SKM-1 (cell line): ENCODE results near the gene MAGI2.
A peak's percentile ranks its signal among the peaks of the same experiment; 100 is the strongest.

Source experiments
- DNase-seq: peaks from one replicate; lab custom pipeline; 2025; ENCODE audit not compliant: unreplicated experiment; lab: John Stamatoyannopoulos, UW

Gene MAGI2

GRCh38 chr7:78213402-78213801 lies 1240.1 kb downstream of the MAGI2 start:
- DNase-seq: no peak

- DNase-seq: no peak
Measured at GRCh38 chr7:78212476-78213060, 1240.9 kb downstream of the MAGI2 start.

- DNase-seq: no peak
Measured at GRCh38 chr7:78207269-78207668, 1246.2 kb downstream of the MAGI2 start.

GRCh38 chr7:78206769-78207168 lies 1246.7 kb downstream of the MAGI2 start:
- no peak for DNase-seq

- DNase-seq: no peak
Measured at GRCh38 chr7:78203042-78203720, 1250.3 kb downstream of the MAGI2 start.

GRCh38 chr7:78198756-78199155 lies 1254.7 kb downstream of the MAGI2 start:
- DNase-seq: no peak

GRCh38 chr7:78197447-78197846 lies 1256.0 kb downstream of the MAGI2 start:
- peak; percentile 13 for DNase-seq

DNA sequence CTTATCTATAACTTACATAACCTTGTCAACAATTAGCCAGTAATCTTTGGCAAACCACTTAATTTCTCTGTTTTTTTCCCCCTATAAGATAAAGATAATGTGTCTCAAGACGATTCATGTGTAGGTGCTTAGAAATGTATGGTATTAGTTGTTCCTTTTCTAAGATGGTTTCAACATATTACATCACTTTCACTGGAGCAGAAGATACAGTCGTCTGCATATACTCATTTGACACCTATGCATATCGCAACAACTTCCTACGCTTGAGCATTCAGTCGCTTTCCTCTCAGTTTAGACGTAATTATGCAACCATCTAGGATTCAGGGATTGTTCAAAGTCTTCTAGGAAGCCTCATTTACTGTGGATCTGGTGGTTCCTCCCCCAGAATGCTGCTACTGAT lies 1258.2 kb downstream of the MAGI2 start:
- no peak for DNase-seq

DNA sequence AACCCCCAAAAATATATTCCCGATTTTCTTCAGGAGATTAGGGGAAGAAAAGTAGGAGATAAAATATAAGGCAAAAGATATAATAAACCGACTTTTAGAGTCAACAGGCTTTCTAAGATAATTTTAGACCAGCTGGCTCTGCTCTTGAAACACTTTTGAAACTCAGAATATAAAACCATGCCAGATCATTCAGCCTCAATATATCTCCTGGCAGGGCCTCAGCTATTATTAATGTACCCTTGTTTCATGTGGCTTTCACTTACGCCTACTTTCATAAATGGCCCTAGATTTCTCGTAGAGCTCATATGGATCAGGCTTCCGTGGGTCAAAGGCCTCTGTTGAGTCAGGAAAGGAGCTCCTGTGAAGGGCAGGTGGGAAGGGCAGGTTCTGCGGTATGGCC lies 1258.9 kb downstream of the MAGI2 start:
- DNase-seq: no peak

DNA sequence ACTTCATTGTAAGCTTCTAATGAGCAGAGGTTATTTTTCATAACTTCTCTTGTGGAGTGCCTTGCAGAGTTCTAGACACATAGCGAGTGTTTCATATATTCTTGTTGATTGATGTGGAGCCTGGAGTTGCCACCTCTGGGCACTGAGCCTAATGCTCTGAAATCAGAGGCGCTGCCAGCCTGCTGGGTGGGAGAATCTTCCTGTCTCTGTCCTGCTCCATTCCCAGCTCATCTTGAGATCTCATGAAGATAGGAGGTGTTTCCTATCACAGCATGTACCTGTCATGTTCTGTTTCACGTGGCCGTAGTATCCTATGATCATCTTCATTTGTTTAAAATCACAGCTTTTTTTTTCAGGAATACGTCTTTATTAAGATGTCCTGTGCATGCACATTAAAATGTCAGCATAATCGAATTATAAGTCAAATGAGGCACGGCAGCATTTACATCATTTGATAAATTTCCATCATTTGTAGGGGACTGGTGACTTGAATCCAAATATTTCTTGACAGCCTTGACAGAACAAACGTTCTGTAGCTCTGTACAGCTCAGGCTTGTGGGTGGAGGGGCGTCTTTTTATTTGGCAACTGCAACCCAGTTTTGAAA lies 1261.9 kb downstream of the MAGI2 start:
- no peak for DNase-seq

- no peak for DNase-seq
Measured at GRCh38 chr7:78189762-78190161, 1263.7 kb downstream of the MAGI2 start.

- DNase-seq: no peak
Measured at GRCh38 chr7:78185149-78185745, 1268.2 kb downstream of the MAGI2 start.

- no peak for DNase-seq
Measured at GRCh38 chr7:78184299-78184698, 1269.2 kb downstream of the MAGI2 start.

GRCh38 chr7:78179827-78180477 lies 1273.5 kb downstream of the MAGI2 start:
- no peak for DNase-seq

GRCh38 chr7:78179211-78179610 lies 1274.3 kb downstream of the MAGI2 start:
- DNase-seq: no peak

- no peak for DNase-seq
Measured at GRCh38 chr7:78178319-78178718, 1275.1 kb downstream of the MAGI2 start.

DNA sequence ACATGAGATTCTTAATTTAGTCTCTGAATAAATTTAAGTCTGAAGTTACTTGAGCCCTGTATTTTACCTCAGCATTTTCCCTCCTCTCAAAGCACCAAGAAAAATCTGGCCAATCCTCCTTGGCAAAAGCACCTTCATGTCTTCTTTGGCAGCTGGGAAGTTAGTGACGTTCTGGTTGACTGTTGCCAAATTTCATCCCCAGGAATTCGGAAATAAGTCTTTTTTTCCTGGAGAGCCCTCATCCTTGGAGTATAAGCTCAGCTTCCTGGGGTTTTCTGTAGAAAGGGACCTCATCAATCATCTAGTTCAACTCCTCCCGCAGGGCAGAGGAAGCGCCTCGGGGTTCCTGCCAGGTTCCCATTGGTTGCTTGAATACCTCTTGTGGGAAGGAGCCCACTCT lies 1277.3 kb downstream of the MAGI2 start:
- no peak for DNase-seq

- DNase-seq: no peak
Measured at GRCh38 chr7:78175330-78176100, 1278.0 kb downstream of the MAGI2 start.

GRCh38 chr7:78173666-78174065 lies 1279.8 kb downstream of the MAGI2 start:
- DNase-seq: no peak

DNA sequence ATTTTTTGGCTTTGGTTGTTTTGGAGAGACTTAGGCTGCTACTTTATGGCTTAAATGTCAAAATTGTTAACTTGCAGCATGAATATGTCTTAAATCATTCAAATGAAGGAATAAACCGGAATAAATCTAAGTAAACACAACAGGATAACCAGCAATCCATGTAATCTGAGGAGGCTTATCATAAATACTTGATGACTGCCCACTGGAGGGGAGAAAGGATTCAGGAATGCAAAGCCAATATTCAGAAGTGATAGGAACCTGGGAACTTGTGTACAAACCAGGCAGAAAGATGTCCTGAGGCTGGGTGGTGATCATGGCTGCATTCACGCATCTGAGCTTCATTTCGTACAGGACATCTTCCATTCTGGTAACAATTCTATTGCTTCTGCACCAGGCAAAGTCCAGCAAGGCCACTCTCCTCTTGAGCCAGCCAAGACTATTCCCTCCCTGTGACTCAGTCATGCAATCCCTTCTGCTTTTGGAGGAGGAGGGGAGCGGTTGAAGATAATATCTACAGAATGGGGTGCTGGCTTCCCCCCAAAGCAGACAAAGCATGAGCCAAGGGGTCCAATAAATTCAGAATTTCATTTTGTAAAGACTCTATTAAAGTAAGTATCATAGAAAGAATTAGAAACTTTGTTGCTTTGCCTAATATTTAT lies 1280.4 kb downstream of the MAGI2 start:
- DNase-seq: no peak
